Vagina (tissue), 2 donors: Measurements from ENCODE around the gene GRIK3. TPM values are rescaled to one million over a fixed set of nuclear protein-coding genes. Genes with fewer than 3 reads are reported as not detected.

ENCODE experiments used
- DNase-seq, 2 donors: peaks; one replicate each; pipeline ENCODE4 v3.0.0-alpha.2; 2017; ENCODE audit errors: extremely low spot score in 2 of 2
- H3K27ac ChIP-seq: fragments of 200-600 bp; sonication (generic); one replicate; pipeline ENCODE4 v1.5.1; 2019
- H3K27me3 ChIP-seq: fragments of 200-600 bp; sonication (generic); one replicate; pipeline ENCODE4 v1.5.1; 2019
- H3K36me3 ChIP-seq, 2 donors: fragments of 200-600 bp; sonication (generic); one replicate each; pipeline ENCODE4 v1.5.1; 2017 to 2019
- H3K4me1 ChIP-seq: fragments of 200-600 bp; sonication (generic); one replicate; pipeline ENCODE4 v1.5.1; 2019
- H3K4me3 ChIP-seq, 2 donors: fragments of 200-600 bp; sonication (generic); 1 replicate in 1 of 2; 2 replicates in 1 of 2; pipeline ENCODE4 v1.5.1; 2016 to 2019
- H3K9me3 ChIP-seq: fragments of 200-600 bp; sonication (generic); one replicate; pipeline ENCODE4 v1.5.1; 2019
- POLR2A ChIP-seq, 2 donors: fragments of 450-650 bp; IDR thresholded peaks; one replicate each; pipeline ENCODE4 v1.6.1; 2017; ENCODE audit warnings: antibody characterized with exemption in 2 of 2, mild to moderate bottlenecking in 2 of 2, moderate library complexity in 2 of 2
- POLR2AphosphoS5 ChIP-seq, 2 donors: sonication (generic); formaldehyde crosslinking; IDR thresholded peaks; one replicate each; pipeline ENCODE4 v1.9.0; 2017; ENCODE audit warnings: antibody characterized with exemption in 2 of 2, mild to moderate bottlenecking in 2 of 2, low read depth in 1 of 2; ENCODE audit not compliant: insufficient read depth in 1 of 2
- intact Hi-C: fragments of 100-400 bp; cut with DNase I; formaldehyde crosslinking; loops from one replicate; pipeline ENCODE4 v1.15.1; 2023
- total RNA-seq: library from RNA; depleted of rRNA; stranded (reverse); fragments of >200 nt; gene quantifications from one replicate; pipeline ENCODE4 v1.2.3, GENCODE V29; 2016
- TF ChIP-seq, protein P1 (sequence below), 3 experiments: fragments of 450-650 bp in 2 of 3; fragments of 200-600 bp in 1 of 3; sonication (generic) in 1 of 3; IDR thresholded peaks; one replicate each; pipeline ENCODE4 v1.5.1; 2017 to 2019; ENCODE audit warnings: antibody characterized with exemption in 3 of 3, mild to moderate bottlenecking in 2 of 3, moderate library complexity in 2 of 3

GRIK3 gene
- total RNA-seq, 1 donor from 2014 or later: 0.74 TPM

DNA sequence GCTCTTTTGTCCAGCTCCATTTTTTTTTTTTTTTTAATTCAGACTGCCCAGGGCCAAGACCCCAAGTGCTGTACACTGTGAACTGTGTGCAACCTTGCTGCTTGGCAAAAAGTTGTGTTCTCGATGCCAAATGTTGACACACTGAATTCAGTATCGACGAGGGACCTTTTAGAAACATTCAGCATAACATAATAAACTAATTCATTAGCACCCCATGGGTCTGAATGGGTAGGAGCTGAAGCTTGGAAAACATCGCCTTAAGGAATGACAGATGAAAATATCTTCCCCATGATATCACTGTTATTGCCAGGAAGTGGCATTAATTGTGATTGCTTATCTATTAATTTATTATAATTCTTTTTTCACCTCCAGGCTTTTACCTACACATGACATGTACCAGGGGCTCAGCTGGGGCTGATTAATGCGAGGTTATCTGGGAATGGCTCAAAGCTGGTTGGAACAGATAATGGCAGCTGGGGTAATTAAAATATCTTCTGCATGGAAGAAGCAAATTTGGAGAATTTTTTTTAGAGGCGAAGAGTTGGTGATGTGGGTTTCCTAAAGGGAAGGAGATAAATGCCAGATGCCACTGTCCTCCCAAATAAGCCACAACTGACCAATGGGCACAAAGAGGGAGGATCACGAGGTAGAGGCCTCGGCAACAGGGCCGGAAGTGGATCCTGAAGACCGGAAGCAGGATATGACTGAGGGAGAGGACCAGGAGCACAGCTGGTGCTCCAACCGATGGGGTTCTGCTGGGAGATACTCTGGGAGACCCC lies 169.3 kb downstream of the GRIK3 start:
- no peak for DNase-seq
- H3K27ac ChIP-seq: no peak overlapping the region

DNA sequence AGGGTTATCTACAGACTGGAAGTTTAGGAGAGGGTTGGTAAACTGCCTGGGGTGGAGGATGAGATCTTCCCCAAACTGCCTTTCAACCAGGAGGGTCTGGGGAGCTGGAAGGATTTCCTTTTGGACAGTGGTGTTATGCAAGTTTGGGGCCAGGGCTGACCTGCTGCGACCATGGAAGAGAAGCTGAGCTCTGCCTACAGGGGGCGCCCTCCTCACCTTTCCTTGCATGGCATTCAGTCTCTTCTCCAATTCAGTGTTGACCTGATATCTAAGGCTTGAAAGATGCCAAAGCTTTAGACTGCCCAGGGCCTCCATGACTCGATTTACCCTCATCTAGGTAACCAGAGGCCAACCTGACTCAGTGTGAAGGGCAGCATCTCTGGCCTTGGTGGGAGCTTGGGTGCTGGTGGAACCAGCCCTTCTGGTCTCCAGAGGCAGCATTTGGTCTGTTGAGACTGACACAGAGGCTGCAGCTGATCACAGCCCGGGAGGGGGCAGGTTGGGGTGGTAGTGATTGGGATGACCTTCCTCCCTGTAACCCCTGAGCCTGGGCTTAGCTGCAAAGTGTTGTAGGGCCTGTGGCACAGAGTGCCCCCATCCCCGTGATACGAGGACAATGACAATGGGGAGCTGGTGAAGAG lies 170.0 kb downstream of the GRIK3 start:
- Histone ChIP-seq H3K27ac (no peak overlapping the region), H3K9me3 (no peaks in the 10 kb centered on the region), H3K36me3 (no peaks in the 10 kb centered on the region), H3K4me3 (no peak overlapping the region), H3K27me3 (no peaks in the 10 kb centered on the region), H3K4me1 (no peaks in the 10 kb centered on the region)
- DNase-seq: no peak
- intact Hi-C loops: no loop called here
- TF ChIP-seq POLR2A (IDR thresholded peaks at IDR 0.05) (no peak), POLR2AphosphoS5 (IDR thresholded peaks at IDR 0.05; ENCODE audit: insufficient read depth in 1 of 2, low read depth in 1 of 2) (no peak)
- TF ChIP-seq, protein P1, sequence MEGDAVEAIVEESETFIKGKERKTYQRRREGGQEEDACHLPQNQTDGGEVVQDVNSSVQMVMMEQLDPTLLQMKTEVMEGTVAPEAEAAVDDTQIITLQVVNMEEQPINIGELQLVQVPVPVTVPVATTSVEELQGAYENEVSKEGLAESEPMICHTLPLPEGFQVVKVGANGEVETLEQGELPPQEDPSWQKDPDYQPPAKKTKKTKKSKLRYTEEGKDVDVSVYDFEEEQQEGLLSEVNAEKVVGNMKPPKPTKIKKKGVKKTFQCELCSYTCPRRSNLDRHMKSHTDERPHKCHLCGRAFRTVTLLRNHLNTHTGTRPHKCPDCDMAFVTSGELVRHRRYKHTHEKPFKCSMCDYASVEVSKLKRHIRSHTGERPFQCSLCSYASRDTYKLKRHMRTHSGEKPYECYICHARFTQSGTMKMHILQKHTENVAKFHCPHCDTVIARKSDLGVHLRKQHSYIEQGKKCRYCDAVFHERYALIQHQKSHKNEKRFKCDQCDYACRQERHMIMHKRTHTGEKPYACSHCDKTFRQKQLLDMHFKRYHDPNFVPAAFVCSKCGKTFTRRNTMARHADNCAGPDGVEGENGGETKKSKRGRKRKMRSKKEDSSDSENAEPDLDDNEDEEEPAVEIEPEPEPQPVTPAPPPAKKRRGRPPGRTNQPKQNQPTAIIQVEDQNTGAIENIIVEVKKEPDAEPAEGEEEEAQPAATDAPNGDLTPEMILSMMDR (IDR thresholded peaks at IDR 0.05): no peak

More for the DNA sequence above, 169.3 kb downstream of the GRIK3 start:
- intact Hi-C loops: no loop called here
- Histone ChIP-seq H3K9me3 (no peaks in the 10 kb centered on the region), H3K4me1 (no peaks in the 10 kb centered on the region), H3K27me3 (no peaks in the 10 kb centered on the region), H3K36me3 (no peaks in the 10 kb centered on the region), H3K4me3 (no peak overlapping the region)
- TF ChIP-seq POLR2A (IDR thresholded peaks at IDR 0.05) (no peak), POLR2AphosphoS5 (IDR thresholded peaks at IDR 0.05; ENCODE audit: insufficient read depth in 1 of 2, low read depth in 1 of 2) (no peak)
- TF ChIP-seq, protein P1 (IDR thresholded peaks at IDR 0.05): no peak

DNA sequence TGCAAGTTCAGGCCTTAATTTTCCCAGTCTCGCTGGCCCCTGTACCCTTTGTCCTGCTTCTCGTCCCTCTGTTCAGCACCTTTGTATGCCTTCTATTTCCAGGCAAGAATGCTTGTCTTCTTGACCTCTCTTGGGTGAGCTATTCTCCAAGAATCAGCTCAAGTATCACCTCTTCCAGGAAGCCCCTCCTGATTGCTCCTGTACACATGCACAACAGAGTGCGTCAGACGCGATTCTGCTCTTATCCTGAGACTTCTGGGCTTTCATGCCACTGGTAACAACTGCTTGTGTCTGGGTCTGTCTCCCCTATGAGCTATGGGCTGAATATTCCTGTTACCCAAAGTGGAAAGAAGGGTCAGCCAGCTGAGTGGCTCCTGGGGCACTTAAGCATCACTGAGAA lies 170.8 kb downstream of the GRIK3 start:
- DNase-seq: no peak
- intact Hi-C loops: no loop called here
- TF ChIP-seq POLR2AphosphoS5 (IDR thresholded peaks at IDR 0.05; ENCODE audit: insufficient read depth in 1 of 2, low read depth in 1 of 2): no peak
- no peak for TF ChIP-seq POLR2A (IDR thresholded peaks at IDR 0.05)
- TF ChIP-seq, protein P1 (IDR thresholded peaks at IDR 0.05): no peak
- Histone ChIP-seq H3K4me1 (no peaks in the 10 kb centered on the region), H3K27me3 (no peaks in the 10 kb centered on the region), H3K27ac (no peak overlapping the region), H3K4me3 (no peak overlapping the region), H3K9me3 (no peaks in the 10 kb centered on the region), H3K36me3 (no peaks in the 10 kb centered on the region)

DNA sequence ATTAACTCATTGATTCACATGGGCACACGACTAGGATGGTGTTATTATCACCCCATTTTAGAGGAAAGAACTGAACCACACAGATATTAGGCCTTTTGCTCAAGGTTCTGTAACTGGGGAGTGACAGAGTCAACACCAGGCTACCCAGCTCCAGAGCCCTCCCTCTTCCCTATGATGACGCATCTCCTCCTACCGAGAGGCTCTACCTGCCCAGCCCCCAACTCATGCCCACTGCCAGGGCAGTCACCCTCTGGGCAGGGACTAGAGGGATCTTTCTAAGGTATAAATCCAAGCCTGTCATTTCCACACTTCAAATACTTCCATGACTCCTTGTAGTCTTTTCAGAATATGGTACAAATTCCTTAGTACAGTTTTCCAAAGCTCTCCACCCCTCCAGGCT lies 171.3 kb downstream of the GRIK3 start:
- Histone ChIP-seq H3K27ac (no peak overlapping the region), H3K4me3 (no peak overlapping the region), H3K9me3 (no peaks in the 10 kb centered on the region), H3K27me3 (no peaks in the 10 kb centered on the region), H3K4me1 (no peaks in the 10 kb centered on the region), H3K36me3 (no peaks in the 10 kb centered on the region)
- no peak for DNase-seq
- TF ChIP-seq POLR2A (IDR thresholded peaks at IDR 0.05): no peak
- intact Hi-C loops: no loop called here

DNA sequence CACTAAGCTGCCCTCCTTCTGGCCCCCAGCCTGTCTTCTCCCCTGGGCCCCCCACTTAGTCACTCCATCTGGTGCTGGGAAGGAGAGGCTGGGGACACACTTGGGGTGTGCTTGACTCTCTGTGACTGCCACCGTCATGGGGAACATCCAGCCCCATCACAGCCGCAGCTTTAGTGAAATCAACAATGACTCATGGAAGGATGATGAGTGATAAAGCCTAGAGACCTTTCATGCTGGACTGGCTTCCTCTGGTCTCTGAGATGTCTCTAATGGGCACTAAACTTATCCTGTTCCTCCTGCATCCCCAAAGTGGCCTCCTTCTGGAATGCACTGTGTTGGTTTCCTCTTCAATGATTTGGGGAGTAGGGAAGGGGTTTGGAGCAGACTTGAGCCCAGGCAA lies 172.9 kb downstream of the GRIK3 start:
- no peak overlapping the region for H3K4me3 ChIP-seq
- no peak overlapping the region for H3K27ac ChIP-seq
- H3K27me3 ChIP-seq: no peaks in the 10 kb centered on the region
- no peaks in the 10 kb centered on the region for H3K9me3 ChIP-seq
- no peaks in the 10 kb centered on the region for H3K36me3 ChIP-seq
- intact Hi-C loops: no loop called here
- no peaks in the 10 kb centered on the region for H3K4me1 ChIP-seq
- DNase-seq: no peak
- TF ChIP-seq, protein P1 (IDR thresholded peaks at IDR 0.05): no peak
- no peak for TF ChIP-seq POLR2AphosphoS5 (IDR thresholded peaks at IDR 0.05; ENCODE audit: insufficient read depth in 1 of 2, low read depth in 1 of 2)
- TF ChIP-seq POLR2A (IDR thresholded peaks at IDR 0.05): no peak
